Stomach (tissue), 9 donors: ENCODE data around the gene NPHP1. TPM values are rescaled to one million over a fixed set of nuclear protein-coding genes. Genes with fewer than 3 reads are reported as not detected.
"Not testable (repeated sequence)": the region's sequence is repeated elsewhere in the genome, so short reads cannot be mapped to it uniquely, and the experiment has no call there.

Experiments
- DNase-seq, 2 donors: peaks; one replicate each; pipeline versions ENCODE4 v3.0.0 to v3.0.0-alpha.2; 2013 to 2019
- H3K27ac ChIP-seq, 5 donors: fragments of 200-600 bp in 4 of 5; sonication (generic) in 4 of 5; one replicate each; pipeline ENCODE4 v1.5.1; 2013 to 2019; ENCODE audit warnings: mild to moderate bottlenecking in 1 of 5, moderate library complexity in 1 of 5
- H3K27me3 ChIP-seq, 3 donors: fragments of 200-600 bp; sonication (generic); one replicate each; pipeline ENCODE4 v1.5.1; 2017 to 2019; ENCODE audit warnings: mixed run types in 1 of 3
- H3K36me3 ChIP-seq, 4 donors: fragments of 200-600 bp; sonication (generic); 1 replicate in 3 of 4; 2 replicates in 1 of 4; pipeline ENCODE4 v1.5.1; 2016 to 2019
- H3K4me1 ChIP-seq, 4 donors: fragments of 200-600 bp; sonication (generic); one replicate each; pipeline ENCODE4 v1.5.1; 2016 to 2019
- H3K4me3 ChIP-seq, 4 donors: fragments of 200-600 bp; sonication (generic) in 3 of 4; one replicate each; pipeline ENCODE4 v1.5.1; 2016 to 2019; ENCODE audit warnings: mild to moderate bottlenecking in 1 of 4
- H3K9me3 ChIP-seq, 4 donors: fragments of 200-600 bp; sonication (generic); one replicate each; pipeline ENCODE4 v1.5.1; 2016 to 2019
- EP300 ChIP-seq: sonication (generic); formaldehyde crosslinking; IDR thresholded peaks from one replicate; pipeline ENCODE4 v1.6.1; 2017; ENCODE audit warnings: antibody characterized with exemption
- POLR2A ChIP-seq, 4 donors: fragments of 450-650 bp; IDR thresholded peaks; one replicate each; pipeline ENCODE4 v1.6.1; 2016; ENCODE audit warnings: antibody characterized with exemption in 4 of 4, control low read depth in 2 of 4, mild to moderate bottlenecking in 1 of 4, moderate library complexity in 1 of 4
- POLR2AphosphoS5 ChIP-seq, 3 donors: sonication (generic); formaldehyde crosslinking; IDR thresholded peaks; one replicate each; pipeline ENCODE4 v1.6.1; 2016; ENCODE audit warnings: antibody characterized with exemption in 3 of 3
- WGBS, 5 donors: extraction: QIAGEN DNeasy Blood & Tissue Kit in 3 of 5; methylation state at CpG; one replicate each; pipeline versions ENCODE4 v1.1.5 to v1.1.7; 2013 to 2018; 5-methylcytosine and 5-hydroxymethylcytosine counted together
- intact Hi-C: fragments of 100-400 bp; cut with DNase I; formaldehyde crosslinking; loops from one replicate; pipeline ENCODE4 v1.15.1; 2023; ENCODE audit warnings: low total_unique reads
- polyA plus RNA-seq, 3 donors: library from polyadenylated mRNA; stranded (reverse); fragments of 200-250 nt; gene quantifications; one replicate each; pipeline ENCODE4 v1.2.3, GENCODE V29; 2013
- total RNA-seq, 5 donors: library from RNA; depleted of rRNA; stranded (reverse); fragments of >200 nt; gene quantifications; one replicate each; pipeline versions ENCODE4 v1.1.0 to v1.2.3, GENCODE V29; 2014 to 2016
- TF ChIP-seq, protein P1 (sequence below), 7 experiments: fragments of 450-650 bp in 4 of 7; fragments of 200-600 bp in 3 of 7; sonication (generic) in 3 of 7; IDR thresholded peaks; one replicate each; pipeline ENCODE4 v1.5.1; 2016 to 2019; ENCODE audit warnings: antibody characterized with exemption in 7 of 7, control low read depth in 2 of 7, mild to moderate bottlenecking in 1 of 7
- donor health status: healthy with polysubstance abuse.
- donor health status: Bipolar disorder and iron deficiency.
- donor health status: healthy.

The NPHP1 gene
- total and polyA plus RNA-seq, 8 donors: 0.58 to 5.5 (median 3.9) TPM; not detected in 1

DNA sequence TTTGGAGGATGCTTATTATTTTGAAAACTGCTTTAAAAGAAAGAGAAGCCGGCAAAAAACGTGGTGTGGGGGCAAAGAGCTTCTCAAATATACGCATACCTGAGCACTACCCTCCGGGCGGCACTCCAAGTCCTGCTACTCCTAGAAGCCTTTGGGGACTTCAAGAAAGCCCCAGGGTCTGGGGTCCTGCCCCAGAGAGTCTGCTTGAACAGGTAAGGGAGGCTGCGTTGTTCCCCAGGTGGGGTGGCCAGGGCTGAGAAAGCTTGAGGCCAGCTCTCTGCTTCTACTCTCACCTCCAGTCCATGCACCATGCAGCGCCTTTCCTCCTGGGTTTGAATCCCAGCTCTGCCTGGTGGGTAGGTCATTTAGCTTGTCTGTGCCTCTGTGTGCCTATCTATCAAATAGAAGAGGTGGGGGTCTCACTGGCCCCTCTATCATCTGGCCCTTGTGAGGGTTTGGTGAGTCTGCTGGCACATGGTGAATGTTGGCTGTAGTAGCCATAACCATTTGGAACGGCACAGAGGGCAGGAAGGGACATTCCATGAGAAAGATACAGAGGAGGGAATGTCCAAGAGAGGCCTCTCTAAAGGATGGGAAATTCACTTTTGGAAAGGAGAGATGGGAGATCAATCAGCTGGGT lies 108.7 kb downstream of the NPHP1 start:
- H3K9me3 ChIP-seq: no peaks in the 10 kb centered on the region
- H3K27ac ChIP-seq: peak overlapping the region in 2 of 5 donors; percentile 24 to 50
- no peak overlapping the region for H3K4me3 ChIP-seq
- H3K36me3 ChIP-seq: no peaks in the 10 kb centered on the region
- H3K27me3 ChIP-seq: no peaks in the 10 kb centered on the region
- TF ChIP-seq POLR2A (IDR thresholded peaks at IDR 0.05) (no peak), POLR2AphosphoS5 (IDR thresholded peaks at IDR 0.05) (no peak), EP300 (no peak)
- TF ChIP-seq, protein P1, sequence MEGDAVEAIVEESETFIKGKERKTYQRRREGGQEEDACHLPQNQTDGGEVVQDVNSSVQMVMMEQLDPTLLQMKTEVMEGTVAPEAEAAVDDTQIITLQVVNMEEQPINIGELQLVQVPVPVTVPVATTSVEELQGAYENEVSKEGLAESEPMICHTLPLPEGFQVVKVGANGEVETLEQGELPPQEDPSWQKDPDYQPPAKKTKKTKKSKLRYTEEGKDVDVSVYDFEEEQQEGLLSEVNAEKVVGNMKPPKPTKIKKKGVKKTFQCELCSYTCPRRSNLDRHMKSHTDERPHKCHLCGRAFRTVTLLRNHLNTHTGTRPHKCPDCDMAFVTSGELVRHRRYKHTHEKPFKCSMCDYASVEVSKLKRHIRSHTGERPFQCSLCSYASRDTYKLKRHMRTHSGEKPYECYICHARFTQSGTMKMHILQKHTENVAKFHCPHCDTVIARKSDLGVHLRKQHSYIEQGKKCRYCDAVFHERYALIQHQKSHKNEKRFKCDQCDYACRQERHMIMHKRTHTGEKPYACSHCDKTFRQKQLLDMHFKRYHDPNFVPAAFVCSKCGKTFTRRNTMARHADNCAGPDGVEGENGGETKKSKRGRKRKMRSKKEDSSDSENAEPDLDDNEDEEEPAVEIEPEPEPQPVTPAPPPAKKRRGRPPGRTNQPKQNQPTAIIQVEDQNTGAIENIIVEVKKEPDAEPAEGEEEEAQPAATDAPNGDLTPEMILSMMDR (IDR thresholded peaks at IDR 0.05): no peak
- DNase-seq: no peak
- WGBS, 5 donors: 89 to 95% (median 92%) methylated on average over 8 of the region's 8 CpGs
- H3K4me1 ChIP-seq: peaks cover 4 to 10% (median 6%) of the 10 kb centered on the region in 4 donors
- intact Hi-C loops: no loop called here

DNA sequence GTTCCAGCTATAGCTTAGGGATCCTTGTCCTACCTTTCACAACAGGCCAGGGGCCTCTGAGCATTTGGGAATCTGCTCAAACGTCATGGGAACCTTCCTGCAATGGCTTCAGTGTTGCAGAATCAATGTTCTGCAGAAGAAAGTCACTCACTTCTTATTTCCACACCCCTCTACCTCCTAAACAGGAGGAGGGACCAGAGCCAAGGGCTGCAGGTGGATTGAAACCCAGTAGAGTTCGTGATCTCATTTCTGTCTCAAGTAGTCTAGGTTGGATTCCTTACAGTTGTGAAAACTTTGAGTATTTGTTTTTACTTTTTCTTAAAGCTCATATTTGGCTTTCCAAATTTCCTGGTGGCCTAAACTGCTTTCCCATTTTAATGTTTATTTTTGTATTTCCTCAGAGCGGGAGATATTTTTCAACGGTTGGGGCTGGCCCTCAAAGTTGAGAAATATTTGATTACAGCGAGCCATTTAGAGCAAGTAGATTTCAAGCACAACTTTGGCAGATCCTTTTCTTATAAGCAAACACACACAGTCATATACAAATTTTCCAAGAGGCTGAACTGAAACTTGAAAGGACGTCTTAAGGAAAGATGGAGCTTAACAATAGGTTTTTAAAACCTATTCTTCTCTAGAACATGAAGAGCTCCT lies 109.8 kb downstream of the NPHP1 start:
- H3K4me3 ChIP-seq, intact Hi-C loops: not testable (repeated sequence)
- WGBS, 5 donors: 13 to 30% (median 28%) methylated on average over 4 to 5 of the region's 6 CpGs

DNA sequence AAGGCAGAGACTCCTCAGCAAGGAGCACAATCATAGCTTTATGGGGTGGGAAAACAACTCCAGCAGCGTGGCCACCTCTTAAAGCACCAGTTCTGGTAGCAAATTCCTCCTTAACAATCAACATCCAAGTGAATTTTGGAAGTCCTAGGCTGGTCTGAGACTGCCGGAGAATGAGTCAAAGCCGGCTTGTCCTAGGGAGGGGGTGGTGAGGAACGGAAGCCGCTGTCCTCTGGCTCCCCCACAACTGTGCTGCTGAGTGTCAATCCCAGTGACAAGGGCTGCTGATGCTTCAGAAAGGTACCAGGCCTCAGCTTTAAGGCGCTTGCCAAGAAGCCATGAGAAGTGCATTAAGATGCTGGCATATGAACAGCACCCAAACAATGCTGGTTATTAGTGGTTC lies 110.9 kb downstream of the NPHP1 start:
- H3K27me3 ChIP-seq, H3K9me3 ChIP-seq, H3K36me3 ChIP-seq, intact Hi-C loops, H3K4me3 ChIP-seq, H3K4me1 ChIP-seq, DNase-seq, H3K27ac ChIP-seq: not testable (repeated sequence)
- WGBS, 5 donors: no CpG with 5 or more reads among the region's 6 CpGs

More for the DNA sequence above, 109.8 kb downstream of the NPHP1 start:
- H3K9me3 ChIP-seq, H3K36me3 ChIP-seq, DNase-seq, H3K27me3 ChIP-seq, H3K4me1 ChIP-seq: not testable (repeated sequence)
- peak overlapping the region in 1 of 5 donors; percentile 50 for H3K27ac ChIP-seq

DNA sequence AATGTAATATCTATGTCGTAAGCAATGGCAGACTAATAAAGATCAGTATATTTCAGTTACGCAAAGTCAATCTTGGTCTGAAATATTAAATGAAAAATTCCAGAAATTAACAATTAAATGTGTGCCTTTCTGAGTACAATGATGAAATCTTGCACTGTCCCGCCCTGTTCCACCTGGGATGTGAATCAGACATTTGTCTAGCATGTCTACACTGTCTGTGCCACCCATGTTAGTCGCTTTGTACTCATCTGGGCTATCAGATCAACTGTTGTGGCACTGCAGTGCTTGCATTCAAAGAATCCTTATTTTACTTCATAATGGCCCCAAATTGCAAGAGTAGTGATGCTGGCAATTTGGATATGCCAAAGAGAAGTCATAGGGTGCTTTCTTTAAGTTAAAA lies 114.6 kb downstream of the NPHP1 start:
- H3K4me3 ChIP-seq, H3K4me1 ChIP-seq, intact Hi-C loops, H3K27me3 ChIP-seq, H3K27ac ChIP-seq, H3K36me3 ChIP-seq, H3K9me3 ChIP-seq, DNase-seq: not testable (repeated sequence)
- 50 to 71% (median 51%) methylated on average over 2 of the region's 4 CpGs; no CpG with 5 or more reads in 1 of the 5 donors for WGBS, 5 donors

DNA sequence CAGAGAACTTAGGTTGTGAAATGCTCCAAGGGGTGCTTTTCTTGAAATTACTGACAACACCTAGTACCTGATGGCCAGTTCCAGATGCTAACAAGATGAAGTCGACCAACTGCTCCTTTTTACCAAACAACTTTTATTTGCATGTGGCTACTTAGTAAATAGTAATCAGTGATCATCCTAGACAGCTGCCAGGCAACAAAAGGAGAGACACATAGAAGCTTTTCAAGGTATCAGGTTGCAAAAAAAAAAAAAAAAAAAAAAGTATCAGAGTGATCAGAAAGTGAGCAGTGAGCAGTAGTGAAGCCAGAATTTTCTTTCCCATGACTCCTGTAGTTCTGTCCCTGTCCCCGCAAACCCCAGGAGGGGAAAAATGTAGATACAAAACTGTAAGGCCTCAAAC lies 121.1 kb downstream of the NPHP1 start:
- no CpG with 5 or more reads among the region's 2 CpGs for WGBS, 5 donors
- H3K36me3 ChIP-seq, H3K27me3 ChIP-seq, DNase-seq, H3K27ac ChIP-seq, H3K4me1 ChIP-seq, H3K9me3 ChIP-seq, H3K4me3 ChIP-seq, intact Hi-C loops: not testable (repeated sequence)

DNA sequence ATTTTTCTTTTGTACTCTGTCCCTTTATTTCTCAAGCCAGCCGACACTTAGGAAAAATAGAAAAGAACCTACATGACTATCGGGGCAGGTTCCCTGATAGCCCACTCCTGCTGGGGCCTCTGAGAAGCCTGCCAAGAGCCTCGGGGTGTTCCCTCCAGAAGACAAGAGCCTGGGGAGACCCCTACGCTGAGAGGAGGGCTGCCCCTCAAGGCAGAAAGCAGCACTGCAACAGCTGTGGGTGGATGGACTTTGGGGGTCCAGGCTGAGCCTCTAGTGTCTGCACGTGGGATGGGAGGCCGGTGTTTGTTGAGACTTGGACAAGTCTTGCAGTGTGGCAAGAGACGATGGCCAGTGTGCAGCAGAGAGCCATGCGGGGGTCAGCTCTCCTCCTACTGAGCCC lies 121.7 kb downstream of the NPHP1 start:
- no CpG with 5 or more reads among the region's 8 CpGs for whole genome bisulfite sequencing, 5 donors
- DNase-seq, H3K36me3 ChIP-seq, intact Hi-C loops, H3K9me3 ChIP-seq, H3K27ac ChIP-seq, H3K4me3 ChIP-seq, H3K27me3 ChIP-seq, H3K4me1 ChIP-seq: not testable (repeated sequence)

DNA sequence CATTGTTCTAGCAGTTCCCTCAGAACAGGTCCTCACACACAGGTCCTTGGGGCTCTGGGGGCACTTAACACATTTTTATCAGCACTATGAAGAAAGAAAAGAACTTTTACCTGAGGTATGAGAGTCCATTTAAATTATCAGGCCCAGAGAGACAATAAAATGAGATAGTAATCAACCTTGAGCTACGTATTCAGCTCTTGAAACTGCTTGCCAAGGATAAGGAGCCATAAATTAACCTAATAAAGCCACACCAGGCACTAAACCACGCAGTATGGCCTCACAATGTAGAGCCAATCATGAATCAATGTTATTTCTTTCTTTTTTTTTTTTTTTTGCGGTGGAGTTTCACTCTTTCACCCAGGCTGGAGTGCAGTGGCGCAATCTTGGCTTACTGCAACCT lies 126.7 kb downstream of the NPHP1 start:
- H3K27me3 ChIP-seq, DNase-seq, H3K4me1 ChIP-seq, H3K27ac ChIP-seq, H3K9me3 ChIP-seq, intact Hi-C loops, H3K4me3 ChIP-seq, H3K36me3 ChIP-seq: not testable (repeated sequence)
- WGBS, 5 donors: 38 to 64% methylated on average over 1 of the region's 4 CpGs; no CpG with 5 or more reads in 3 of the 5 donors

DNA sequence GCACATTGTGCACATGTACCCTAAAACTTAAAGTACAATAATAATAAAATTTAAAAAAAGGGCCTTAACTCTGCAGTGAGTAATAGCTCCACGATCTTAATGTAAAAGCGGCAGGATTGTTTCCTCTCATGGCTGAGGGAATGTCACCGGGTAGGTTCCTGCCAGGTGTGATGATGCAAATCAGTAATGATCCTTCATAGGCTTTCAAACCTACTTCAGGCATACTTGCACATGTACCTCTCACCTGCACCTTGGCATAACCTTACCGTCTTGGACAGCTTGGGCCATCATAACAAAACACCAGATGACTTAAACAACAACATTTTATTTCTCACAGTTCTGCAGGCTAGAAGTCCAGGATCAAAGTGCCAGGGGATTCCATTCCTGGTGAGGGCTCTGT lies 128.9 kb downstream of the NPHP1 start:
- H3K27me3 ChIP-seq, H3K27ac ChIP-seq, intact Hi-C loops, H3K36me3 ChIP-seq, H3K9me3 ChIP-seq, H3K4me1 ChIP-seq, DNase-seq, H3K4me3 ChIP-seq: not testable (repeated sequence)
- 69 to 81% (median 78%) methylated on average over 1 to 2 of the region's 4 CpGs for WGBS, 5 donors
